ENCODE results near the gene OSM.

OSM gene

DNA sequence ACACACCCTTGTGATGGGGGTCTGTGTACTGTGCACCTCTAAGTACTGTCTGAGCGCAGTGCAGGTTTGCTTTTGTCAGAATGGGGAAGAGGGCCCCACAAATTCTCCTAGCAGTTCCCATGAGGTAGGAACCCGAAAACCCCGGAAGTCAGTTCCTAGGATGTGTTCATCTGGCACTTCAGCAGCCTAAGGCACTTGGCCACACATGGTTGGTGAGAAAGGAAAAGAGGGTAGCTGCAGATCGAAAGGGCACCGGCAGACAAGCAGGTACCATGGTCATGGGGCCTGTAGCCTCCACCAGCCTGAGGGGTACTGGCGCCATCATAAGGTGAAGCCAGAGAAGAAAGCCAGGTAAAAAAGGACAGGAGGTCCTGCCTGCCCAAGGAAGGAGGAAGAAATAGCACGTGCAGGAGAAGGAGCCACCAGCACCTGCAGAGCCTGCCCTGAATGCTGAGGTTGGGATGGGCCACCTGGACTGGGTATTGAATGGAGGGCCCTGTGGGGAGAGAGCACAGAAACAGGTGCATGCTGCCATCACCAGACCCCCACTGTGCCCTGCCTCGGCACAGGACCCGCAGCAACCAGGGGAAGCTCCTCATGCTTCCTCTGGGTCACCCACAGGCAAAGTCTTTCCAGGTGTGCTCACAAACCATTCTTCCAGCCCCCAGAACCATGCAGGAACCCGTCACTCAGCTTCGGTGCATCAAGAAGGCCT lies 30.8 kb upstream of the OSM start:
- no peak for DNase-seq

DNA sequence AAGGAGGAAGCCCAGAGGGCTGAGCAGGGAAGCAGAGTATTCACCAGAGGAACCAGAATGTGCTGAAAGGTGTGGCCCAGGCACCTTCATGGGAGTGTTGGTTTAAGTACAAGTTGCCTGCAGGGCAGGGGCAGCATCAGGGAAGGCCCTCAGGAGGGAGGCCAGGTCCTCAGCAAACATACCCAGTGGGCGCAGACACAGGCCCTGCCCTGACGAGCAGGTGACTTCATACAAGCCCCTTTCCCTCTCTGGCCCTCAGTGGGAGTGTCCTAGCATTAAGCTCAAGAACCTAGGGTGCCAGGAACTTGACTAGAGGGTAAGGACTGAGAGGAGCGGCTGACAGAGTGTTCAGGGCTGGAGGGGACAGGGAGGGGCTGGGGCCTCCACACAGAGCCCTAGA lies 30.2 kb upstream of the OSM start:
- DNase-seq = no peak

DNA sequence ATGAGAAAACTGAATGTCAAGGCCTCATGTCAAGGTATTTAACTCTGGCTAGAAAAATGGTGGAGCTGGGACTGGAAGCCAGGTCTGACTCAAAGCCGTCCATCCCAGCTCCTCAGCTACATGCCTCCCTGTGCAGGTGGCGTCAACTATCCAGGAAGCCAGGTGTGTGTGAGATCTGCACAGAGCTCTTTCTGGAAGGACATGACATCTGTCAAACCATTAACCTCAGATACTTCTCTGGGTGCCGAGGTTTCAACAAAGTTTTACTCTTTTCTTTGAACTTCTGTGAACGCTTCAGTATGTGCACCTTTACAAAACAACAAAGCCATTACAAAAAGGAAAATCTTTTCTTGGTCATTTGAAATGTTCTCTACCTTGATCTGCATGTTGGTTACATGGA lies 29.7 kb upstream of the OSM start:
- no peak for DNase-seq

DNA sequence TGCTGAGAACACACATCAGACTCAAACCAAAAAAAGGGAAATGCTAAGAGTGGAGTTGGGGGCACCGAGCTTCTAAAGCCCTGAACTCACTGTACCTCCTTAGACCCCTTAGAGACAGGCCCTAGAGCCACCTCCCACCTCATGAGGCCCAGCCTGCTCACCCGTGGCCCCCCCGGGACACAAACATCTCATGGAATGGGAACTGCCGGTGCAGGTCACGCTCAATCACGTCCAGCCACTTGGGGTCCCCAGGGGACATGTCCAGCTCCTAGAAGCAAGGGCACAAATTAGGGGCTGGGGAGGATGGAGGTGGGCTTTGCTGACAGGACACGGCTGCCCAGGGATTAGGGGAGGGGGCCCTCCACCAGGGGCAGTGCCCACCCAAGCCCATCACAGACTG lies 28.9 kb upstream of the OSM start:
- DNase-seq = no peak

DNA sequence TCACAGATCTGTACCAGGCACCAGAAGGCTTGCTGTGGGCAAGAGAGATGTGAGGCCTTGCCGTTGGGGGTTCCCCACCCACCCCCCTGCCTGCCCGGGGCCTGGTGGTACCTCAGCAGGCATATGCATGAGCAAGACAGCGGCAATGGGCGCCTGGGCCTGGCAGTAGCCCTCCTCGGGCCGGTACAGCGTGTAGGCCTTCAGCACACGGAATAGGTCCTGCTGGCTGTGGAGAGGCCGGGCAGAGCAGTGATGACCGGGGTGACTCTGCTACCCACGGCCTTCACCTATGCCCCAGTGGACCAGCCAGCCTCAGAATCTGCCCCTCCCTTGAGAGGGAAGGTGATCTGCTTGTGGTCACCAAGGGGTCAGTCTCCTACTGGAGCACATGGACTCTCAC lies 28.2 kb upstream of the OSM start:
- DNase-seq = no peak

DNA sequence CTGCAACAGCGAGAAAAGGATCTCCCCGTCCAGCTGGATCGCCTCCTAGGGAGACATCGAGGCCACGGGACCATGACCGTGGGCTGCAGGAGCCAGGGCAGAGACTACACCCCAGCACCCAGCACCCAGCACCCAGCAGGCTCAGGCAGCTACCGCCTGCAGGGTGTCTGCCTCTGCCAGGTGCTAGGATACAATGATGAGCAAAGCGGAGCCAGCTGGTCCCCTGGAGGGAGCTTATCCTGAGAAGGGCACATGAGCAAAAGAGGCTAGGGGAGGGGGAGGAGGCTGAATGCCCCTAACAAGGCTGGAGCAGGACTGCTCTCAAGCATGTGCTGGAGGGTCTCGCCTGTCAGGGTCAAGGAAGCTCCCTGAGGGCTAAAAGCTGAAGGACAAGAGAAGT lies 27.4 kb upstream of the OSM start:
- no peak for DNase-seq

DNA sequence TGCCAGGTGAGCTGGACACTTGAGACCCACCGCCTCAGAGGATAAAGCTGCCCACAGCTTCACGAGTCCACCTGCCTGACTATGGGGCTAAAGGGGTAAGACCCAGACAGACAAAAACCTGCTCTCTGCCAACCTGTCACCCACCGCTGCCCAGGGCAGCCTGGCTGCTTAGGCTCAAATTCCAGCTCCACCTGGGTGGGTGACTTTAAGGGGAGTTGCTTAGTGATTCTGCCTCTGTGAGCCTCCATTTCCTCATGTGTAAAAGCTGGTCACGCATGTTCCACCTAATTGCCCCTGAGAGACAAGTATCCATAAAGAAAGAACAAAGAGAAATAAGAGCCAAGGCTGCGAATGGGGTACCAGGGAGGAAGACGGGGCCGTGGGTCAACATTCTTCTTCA lies 26.4 kb upstream of the OSM start:
- no peak for DNase-seq

DNA sequence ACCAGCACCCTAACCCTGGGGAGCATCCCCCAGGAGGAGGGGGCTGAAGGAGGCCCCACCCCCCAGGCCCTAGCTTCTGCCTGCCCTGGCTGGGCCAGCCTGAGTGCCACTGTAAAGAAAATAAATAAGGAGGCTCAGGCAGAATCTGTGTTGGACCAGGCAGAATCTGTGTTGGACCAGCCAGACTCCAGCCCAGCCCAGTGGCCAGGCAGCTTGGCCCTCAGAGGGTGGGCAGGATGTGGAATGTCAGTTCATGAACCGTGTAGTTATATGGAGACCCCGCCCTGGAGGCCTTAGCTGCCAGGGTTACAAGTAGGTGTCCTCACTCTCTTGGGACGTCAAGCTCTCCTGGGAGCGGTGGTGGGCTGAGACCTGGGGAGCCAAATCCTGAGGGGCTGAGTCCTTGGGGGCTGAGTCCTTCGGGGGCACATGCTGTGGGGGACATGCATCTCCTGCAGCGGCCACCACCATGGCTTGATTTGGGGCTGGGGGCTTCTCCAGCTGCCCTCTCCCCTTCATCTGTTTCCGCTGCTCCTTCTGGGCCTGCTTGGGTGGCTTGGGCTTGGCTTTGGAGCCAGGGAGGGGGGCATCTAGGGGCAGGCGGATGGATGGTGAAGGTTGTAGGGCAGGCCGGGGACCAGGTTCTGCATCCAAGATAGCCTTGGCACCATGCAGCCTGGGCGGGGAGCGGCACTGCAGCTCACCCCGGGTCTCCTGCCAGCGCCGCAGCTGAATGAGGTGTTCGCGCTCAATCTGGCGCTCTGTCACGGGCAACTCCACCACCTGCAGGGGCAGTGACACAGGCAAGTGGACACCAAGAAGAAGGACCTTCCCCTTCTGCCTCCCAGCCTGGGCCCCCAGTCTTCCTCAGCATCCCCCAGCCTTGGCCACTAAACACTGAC lies 25.7 kb upstream of the OSM start:
- DNase-seq = no peak

DNA sequence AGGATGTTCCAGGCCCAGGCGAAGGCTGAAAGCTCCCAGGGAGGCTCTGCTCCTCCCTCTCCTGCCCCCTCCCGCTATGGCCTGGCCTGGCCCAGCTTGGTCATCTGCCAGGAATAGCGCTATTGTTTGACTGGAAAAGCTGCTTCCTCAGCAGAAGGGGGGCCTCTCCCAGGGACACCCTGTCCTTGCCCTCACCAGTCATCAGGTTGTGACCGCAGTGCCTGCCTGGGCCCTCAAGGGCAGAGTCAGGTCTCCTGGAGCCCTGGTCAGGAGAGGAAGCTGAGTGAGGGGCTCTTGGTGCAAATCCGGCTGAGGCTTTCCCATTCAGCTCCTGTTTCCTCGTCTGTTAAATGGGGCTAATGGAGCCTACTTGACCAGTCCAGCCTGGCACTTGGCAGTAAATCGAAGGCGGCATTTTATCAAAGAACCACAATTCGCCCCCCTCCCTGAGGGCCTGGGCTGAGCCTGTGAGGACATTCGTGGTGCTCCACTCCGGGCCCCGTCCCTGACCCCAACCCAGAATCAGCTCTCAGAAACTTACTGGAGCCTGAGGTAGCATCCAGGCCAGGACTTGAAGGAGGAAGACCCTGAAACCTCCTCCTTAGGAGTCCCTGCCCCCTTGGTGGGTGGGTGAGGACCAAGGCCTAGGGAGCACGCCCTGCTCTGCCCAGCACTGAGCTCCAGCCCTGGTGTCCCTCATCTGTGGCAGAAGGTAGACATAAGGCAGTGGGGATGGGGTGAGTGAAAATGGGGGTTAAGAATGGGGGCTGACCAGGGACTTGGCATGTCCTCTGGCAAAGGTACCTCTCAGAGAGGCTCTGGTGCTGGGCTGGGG lies 24.6 kb upstream of the OSM start:
- no peak for DNase-seq

DNA sequence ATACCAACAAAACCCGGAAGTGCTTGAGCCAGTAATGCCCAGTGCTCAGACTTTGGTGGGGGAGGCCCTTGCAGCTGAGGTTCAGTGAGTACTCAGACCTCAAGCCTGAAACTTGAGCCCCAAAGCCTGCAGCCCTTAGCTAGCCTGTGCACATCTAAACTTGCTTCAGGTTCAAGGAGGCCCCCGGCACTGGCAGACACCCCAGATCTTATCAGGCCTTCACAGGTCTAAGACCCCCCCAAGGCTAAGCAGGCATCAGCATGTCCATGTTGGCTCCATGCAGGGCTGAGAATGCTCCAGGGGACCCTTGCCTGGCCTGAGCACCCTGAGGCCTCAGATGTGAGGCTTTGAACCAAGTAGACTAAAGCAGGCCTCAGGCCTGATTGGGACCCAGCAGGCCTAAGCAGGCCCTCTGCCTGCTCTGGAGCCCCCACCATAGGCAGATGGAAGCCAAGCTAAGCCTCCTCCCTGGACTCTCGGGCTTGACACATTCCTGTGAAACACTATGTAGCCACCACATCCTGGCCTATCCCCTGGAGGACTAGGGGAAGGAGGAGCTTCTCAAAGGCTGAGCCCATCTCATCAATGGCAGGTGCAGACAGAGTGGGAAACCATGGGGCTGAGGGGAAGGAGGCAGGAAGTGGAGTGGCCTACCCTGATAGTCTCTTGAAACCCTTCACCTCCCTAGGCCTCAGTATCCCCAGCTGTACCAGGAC lies 23.8 kb upstream of the OSM start:
- DNase-seq = no peak

DNA sequence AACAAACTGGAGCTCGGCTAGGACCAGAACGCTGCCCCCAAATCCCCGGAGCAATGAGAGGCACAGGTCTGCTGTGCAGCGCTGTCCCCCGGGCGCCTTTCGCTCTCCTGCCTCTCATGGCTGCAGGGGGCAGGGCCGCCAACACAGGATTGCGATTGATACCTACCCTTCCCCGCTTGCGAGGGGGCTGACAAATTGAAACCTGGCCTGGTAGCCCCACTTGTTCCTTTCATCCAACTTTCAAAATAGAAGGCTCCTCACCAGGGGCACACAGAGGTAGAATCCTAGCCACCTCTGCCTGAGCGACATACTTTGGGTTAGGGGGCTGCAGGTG lies 23.3 kb upstream of the OSM start:
- DNase-seq = peak; percentile 30

DNA sequence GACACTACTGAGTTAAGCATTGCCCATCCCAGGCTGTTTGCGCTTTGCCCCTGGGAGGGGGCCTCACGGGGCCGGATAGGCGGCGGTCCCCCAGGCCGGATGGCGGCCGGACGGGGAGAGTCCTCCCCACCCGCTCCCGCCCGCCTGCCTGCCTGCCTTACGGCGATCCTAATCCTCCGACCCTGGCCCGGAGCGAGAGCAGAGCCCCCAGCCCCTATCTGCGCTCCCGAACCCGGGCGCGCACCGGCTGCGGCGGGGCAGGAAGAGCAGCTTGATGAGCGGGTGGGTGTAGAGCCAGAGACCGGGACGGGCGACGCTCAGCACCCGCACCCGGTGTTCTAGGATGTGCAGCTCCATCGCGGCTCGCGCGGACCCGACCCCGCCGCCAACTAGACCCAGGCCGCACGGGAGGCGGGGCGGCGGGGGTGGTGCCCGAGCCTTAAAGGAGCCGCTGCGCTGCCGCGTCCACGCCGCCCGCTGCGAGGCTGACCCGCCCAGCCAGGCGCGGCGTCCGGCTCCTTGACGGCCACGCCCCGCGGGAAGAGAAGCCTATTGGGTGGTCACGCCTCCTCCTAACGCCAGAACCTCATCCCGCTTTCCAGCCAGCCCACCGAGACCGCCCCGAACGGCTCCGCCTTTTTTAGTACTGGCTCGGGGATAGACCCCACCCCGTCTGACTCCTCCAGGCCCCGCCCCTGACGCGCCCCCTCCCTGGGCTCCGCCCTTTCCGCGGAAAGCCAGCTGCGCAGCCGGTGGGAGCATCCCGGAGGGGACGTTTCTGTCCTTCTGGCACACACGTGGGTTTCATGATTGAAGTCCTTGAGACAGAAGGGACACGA lies 22.7 kb upstream of the OSM start, which contains the start of gene CASTOR1:
CASTOR1 (minus strand) TSS at position 365 of the 839 bp plus-strand sequence; CDS start at position 357, 8 bp downstream.
- peak; percentile 90 for DNase-seq

DNA sequence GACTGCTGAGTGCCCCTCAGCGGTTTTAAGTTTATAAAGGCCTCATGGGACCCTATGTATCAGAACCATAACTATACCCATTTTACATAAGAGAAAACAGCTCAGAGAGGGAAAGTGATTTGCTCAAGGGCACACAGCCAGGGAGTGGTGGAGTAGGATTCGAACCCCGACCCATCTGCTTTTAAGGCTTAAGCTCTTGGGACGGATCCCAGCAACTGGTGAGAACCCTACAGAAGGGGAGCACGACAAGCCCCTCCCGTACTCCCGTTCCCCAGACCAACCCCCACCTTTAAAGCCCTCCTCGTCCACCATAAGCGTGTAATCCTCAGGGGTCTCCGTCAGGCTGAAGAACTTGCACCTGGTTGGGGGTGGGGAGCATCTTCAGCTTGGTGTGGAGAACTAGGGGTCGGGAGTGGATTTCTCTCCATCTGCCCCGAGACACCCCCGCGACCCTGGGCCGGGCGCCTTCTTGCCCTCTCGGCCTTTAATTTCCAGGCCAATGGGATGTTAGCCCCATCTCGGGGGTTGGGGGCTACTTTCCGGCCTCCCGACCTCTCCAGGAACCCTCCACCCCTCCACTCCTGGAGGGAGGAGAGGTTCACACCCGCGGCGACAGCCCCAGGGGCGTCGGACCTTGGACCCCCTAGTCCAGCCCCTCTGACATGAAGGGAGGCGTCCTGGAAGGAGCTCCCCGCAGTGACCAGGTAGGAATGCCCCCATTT lies 21.9 kb upstream of the OSM start:
- no peak for DNase-seq

DNA sequence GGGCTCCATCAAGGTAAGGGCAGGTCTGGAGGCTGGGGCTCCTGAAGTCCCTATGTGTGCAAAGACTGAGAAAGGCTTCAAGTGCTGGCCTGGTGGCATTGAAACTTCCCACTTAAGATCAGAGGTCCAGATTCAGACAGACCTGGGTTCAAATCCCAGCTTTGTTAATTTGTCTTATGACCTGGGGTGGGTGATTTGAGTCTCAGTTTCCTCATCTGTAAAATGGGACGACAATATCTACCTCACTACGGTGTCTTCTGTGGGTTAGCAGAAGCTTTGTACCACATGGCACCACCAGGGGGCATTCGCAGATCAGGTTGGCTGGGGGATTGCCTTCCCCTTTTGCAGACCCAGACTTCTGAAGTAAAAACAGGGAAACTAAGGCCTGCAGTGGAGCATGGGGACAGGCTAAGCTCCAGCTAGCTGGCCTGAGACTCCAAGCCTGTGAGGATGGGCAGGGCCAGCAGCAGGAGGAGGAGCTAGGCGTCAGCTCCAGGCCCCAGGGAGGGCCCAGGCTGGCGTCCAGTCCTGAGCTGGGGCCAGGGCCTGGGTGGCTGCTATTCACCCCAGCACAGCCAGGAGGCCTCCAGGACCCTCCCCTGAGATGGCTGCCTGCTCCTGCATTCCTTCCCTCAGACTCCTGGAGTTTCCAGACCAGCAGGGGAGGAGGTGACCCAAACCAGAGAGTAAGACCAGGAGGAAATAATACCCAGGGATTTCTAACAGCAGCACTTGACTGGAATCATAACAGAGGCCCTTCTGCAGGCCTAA lies 21.2 kb upstream of the OSM start:
- DNase-seq = peak; percentile 88

DNA sequence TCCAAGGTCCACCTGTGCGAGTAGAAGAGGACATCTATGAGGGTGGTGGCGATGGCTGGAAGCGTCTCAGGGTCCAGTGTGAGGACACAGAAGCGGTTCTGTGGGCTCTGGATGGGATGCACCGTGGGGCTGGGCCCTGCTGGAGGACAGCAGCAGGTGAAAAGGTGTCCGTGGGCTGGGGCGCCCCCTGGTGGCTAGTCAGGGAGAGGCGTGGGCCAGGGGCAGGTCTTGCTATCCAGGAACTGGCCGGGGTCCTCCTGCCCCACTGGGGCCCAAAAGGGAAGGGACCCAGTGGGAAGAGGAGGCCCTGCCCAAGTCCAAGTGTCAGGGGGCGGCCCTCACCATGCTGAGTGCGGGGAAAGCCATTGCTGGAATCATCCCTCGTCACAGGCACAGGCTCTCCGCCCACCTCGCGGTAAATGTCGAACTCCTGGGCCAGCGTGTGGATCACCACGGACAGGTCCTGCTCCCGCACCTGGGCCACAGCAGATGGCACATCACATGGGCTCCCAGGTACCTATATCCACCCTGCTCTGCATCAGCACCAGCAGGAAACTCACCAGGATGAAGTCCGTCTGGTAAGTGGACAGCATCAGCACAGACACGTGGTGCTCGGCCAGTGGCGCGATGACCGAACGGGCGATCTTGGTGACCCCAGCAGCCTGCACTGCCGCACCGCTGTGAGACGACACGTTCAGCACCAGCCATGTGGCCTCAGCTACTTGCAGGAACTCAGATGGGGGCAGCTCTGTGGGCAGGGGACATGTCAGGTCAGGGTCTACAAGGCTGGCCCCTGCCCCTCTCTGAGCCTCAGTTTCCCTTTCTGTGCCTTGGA lies 20.4 kb upstream of the OSM start:
- peak; percentile 73 for DNase-seq

DNA sequence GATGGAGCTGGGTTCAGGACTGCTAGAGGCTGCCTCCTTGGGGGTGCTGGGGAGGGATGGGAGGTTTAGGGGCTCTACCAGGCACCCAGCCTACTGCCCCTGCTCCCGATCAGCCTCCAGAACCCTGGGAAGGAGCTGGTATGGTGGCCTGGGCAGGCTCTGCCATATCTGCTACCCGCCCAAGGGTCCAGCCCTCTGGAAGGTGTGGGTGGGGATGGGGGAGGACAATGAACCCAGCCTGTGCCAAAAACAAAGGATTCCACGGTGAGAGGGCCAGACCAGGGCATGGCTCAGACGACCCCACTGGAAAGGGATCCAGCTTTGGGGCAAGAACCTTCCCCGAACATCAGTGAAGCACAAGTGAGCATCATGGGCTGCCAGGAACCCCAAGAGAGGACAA lies 19.7 kb upstream of the OSM start:
- no peak for DNase-seq

DNA sequence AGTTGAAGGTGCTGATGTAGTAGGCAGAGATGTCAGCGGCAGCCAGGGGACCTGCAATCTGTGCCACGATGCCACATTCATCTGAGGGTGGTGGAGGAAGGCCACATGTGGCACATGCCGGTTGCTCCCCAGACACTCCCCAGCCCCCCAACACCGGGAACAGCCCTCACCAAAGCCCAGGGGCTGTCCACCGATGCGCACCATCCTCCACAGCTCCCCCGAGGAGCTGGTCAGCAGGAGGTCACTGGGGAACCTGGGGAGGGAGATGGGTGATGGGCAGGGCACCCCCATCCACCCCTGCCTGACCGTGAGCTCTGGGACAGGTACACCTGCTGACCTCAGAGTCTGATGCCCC lies 19.2 kb upstream of the OSM start:
- DNase-seq = no peak

DNA sequence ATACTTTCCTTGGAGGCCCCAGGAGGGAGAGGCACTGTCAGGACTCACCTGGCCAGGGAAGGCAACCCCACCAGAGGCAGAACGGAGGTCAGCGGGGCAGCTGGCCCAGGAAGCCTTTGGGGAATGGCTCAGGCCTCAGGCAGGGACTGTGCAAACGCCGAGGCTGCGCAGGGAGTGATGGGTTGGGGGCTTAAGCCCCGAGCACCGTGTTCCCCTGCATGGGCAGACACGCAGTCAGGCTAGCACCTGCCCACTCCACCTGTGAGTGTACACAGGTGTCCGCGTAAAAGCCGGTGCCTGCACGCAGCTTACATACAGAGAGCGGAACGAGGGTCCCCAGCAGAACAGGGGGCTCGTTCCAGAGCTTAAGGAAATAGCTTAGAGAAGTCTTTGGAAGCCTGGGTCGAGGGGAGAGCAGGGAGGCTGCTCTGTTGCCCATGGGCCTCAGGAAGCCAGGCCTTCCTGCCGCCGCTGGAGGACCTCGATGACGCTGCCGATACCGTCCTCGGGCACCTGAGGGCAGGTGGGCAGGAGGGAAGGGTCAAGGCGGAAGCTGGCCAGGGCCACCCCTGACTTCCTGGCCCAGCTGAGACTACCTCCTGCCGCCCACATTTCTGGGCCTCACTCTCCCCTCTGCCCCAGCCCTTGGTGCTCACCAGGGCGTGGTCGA lies 18.7 kb upstream of the OSM start:
- no peak for DNase-seq

DNA sequence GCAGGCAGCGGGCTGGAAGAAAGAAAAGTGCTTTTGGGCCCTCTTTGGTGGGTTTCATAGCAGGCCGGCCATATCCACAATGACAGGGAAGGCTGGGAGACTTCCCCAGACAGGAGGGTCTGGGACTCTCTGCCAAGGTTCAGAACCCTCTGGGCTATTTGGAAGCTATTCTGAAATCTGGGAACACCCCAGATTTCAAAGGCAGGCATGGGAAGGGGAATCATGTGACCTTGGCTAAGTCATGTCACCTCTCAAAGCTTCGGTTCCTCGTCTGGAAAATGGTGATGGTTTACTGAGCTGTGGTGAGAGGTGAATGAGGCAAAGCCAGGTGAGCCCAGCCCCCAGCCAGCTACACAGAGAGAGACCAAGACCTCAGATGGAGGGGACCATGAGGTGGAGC lies 18.0 kb upstream of the OSM start:
- no peak for DNase-seq
